Skeletal muscle satellite cell (primary cell): ENCODE measurements around the gene ECSCR.

ENCODE experiments used
- H3K27me3 ChIP-seq: 2 replicates; pipeline ENCODE4 v1.7.0; 2013; ENCODE audit warnings: low read length; ENCODE audit not compliant: control insufficient read depth, insufficient read depth
- H3K36me3 ChIP-seq: 2 replicates; pipeline ENCODE4 v1.7.0; 2013; ENCODE audit warnings: mild to moderate bottlenecking, control low read depth, low read length; ENCODE audit not compliant: insufficient read depth
- H3K4me1 ChIP-seq: 2 replicates; pipeline ENCODE4 v1.7.0; 2013; ENCODE audit warnings: low read length; ENCODE audit not compliant: control insufficient read depth, insufficient read depth
- H3K4me2 ChIP-seq: 2 replicates; pipeline ENCODE4 v1.7.0; 2013; ENCODE audit warnings: mild to moderate bottlenecking, low read length
- H3K4me3 ChIP-seq: 2 replicates; pipeline ENCODE4 v1.7.0; 2013; ENCODE audit warnings: low read length
- H3K9ac ChIP-seq: 2 replicates; pipeline ENCODE4 v1.7.0; 2013; ENCODE audit warnings: mild to moderate bottlenecking, low read depth, low read length, moderate library complexity
- H3K9me3 ChIP-seq: replicated peaks from 2 replicates; pipeline ENCODE4 v1.7.0; 2013; ENCODE audit warnings: mild to moderate bottlenecking, control low read depth, low read length

Gene ECSCR

DNA sequence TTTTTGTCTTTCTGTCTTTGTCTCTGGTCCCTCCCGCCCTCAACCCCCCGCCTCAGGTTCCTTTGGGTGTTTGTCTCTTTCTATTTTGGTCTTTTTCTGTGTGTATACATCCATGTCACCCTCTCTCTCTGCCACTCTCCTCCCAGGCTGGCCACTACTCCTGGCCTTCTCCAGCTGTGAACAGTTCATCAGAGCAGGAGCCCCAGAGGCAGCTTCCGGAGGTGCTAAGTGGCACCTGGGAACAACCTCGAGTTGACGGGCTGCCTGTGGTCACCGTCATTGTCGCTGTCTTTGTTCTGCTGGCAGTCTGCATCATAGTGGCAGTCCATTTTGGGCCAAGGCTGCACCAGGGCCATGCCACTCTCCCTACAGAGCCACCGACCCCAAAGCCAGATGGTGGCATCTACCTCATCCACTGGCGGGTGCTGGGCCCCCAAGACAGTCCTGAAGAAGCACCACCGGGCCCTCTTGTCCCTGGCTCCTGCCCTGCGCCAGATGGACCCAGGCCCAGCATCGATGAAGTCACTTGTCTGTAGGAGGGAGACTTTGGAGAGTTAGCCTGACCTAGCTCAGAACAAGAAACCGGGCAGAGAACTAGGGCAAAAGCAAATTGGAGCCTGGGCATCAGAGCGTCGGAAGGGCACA lies 10.0 kb upstream of the ECSCR start:
- Histone ChIP-seq H3K4me1 (peaks cover 25% of the 10 kb centered on the region), H3K4me3 (no peak overlapping the region), H3K9me3 (no peaks in the 10 kb centered on the region), H3K36me3 (peaks cover 20% of the 10 kb centered on the region), H3K9ac (no peak overlapping the region), H3K4me2 (no peak overlapping the region), H3K27me3 (no peaks in the 10 kb centered on the region)

GRCh38 chr5:139470821-139471300 lies 8.3 kb upstream of the ECSCR start, which contains the start of gene SMIM33:
Gene SMIM33 (plus strand): TSS chr5:139471004. CDS start chr5:139471122, 118 bp downstream.
- Histone ChIP-seq H3K4me2 (no peak within 1 kb of the TSS), H3K9ac (no peak within 1 kb of the TSS), H3K4me1 (peaks cover 25% of the 10 kb centered on the region), H3K36me3 (peaks cover 10% of the 10 kb centered on the region), H3K9me3 (no peaks in the 10 kb centered on the region), H3K4me3 (no peak within 1 kb of the TSS), H3K27me3 (no peaks in the 10 kb centered on the region)

DNA sequence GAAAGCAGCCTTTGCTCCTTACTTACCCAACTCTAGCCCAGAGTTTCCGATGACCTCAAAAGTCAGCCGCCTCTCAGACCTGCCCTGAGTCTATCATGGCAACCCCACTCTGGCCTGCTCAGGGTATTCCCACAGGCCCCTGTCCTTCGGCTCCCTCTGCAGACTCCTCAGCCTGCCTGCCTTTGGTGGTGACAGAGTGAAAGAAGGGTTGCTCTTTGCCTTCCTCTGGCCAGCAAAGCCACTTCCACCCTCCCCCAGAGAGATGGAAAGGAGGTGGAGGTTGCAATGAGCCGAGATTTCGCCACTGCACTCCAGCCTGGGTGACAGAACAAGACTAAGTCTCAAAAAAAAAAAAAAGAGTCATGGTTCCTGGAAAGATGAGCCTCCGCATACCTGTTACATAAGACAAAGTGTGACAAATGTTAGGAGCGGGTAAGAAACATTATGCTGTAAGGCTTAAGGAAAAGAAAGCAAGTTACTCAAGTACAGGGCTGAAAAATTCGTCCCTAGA lies 5.9 kb upstream of the ECSCR start:
- no peaks in the 10 kb centered on the region for H3K27me3 ChIP-seq
- no peaks in the 10 kb centered on the region for H3K9me3 ChIP-seq
- H3K36me3 ChIP-seq, result no peaks in the 10 kb centered on the region
- no peak overlapping the region for H3K4me3 ChIP-seq
- no peak overlapping the region for H3K9ac ChIP-seq
- peaks cover 2% of the 10 kb centered on the region for H3K4me1 ChIP-seq
- H3K4me2 ChIP-seq, result no peak overlapping the region

GRCh38 chr5:139461698-139462097 lies 845 bp downstream of the ECSCR start:
- no peak overlapping the region for H3K4me3 ChIP-seq
- H3K36me3 ChIP-seq, result no peaks in the 10 kb centered on the region
- H3K9ac ChIP-seq, result no peak overlapping the region
- H3K9me3 ChIP-seq, result no peaks in the 10 kb centered on the region
- peaks cover 37% of the 10 kb centered on the region for H3K4me1 ChIP-seq
- no peaks in the 10 kb centered on the region for H3K27me3 ChIP-seq
- no peak overlapping the region for H3K4me2 ChIP-seq

GRCh38 chr5:139461176-139461575 lies 1.4 kb downstream of the ECSCR start:
- H3K4me1 ChIP-seq, result peaks cover 37% of the 10 kb centered on the region
- no peak overlapping the region for H3K4me2 ChIP-seq
- no peaks in the 10 kb centered on the region for H3K9me3 ChIP-seq
- no peaks in the 10 kb centered on the region for H3K36me3 ChIP-seq
- H3K4me3 ChIP-seq, result no peak overlapping the region
- no peaks in the 10 kb centered on the region for H3K27me3 ChIP-seq
- H3K9ac ChIP-seq, result no peak overlapping the region

DNA sequence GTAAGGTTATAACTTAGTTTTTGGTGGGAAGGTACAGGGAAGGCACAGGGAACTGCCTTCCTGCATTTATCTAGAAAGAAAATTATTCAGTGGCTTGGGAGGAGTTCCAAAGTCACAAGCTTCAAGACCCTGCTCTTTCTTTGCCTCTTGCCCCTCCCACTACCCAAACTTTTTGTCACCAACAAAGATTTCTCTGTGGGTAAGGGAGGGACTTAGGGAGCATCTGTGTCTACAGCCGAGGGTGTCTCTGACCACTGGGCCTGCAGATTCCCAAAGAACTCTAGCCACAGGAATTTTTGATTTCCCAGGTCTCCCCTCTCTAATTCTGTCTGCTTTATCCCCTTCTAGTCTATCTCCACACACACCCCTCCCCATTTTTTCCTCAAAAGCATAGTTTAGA lies 2.1 kb downstream of the ECSCR start:
- Histone ChIP-seq H3K9ac (no peak overlapping the region), H3K4me3 (no peak overlapping the region), H3K4me2 (no peak overlapping the region), H3K9me3 (no peaks in the 10 kb centered on the region), H3K4me1 (peaks cover 37% of the 10 kb centered on the region), H3K27me3 (no peaks in the 10 kb centered on the region), H3K36me3 (no peaks in the 10 kb centered on the region)

DNA sequence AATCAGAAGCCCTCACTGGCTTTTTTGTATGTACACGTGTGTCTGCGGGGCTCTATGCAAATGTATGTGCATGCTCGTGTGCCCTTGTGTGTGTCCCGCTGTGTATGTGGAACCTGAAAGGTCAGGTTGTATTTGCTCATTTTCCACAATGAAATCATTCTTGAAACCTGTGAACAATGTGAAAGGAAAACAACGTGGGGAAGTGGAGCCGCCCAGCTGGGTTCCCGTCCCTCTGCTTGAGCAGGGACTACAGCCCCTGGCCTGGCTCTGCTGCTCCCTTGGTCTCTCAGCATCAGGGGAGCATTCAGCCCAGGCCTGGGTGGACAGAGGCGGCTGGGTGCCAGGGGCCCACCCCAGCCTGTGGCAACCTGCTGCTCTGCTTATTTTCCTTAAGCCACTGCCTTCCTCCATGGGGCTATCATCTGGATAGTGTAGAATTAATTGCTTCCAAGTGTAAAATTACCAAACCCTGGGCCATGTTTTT lies 3.0 kb downstream of the ECSCR start:
- Histone ChIP-seq H3K27me3 (no peaks in the 10 kb centered on the region), H3K4me1 (peaks cover 37% of the 10 kb centered on the region), H3K9me3 (no peaks in the 10 kb centered on the region), H3K9ac (no peak overlapping the region), H3K4me2 (no peak overlapping the region), H3K4me3 (no peak overlapping the region), H3K36me3 (no peaks in the 10 kb centered on the region)

- Histone ChIP-seq H3K9me3 (no peaks in the 10 kb centered on the region), H3K4me2 (no peak overlapping the region), H3K4me1 (peaks cover 37% of the 10 kb centered on the region), H3K4me3 (no peak overlapping the region), H3K9ac (no peak overlapping the region), H3K36me3 (no peaks in the 10 kb centered on the region), H3K27me3 (no peaks in the 10 kb centered on the region)
Observed at GRCh38 chr5:139458580-139459407, 3.7 kb downstream of the ECSCR start.

DNA sequence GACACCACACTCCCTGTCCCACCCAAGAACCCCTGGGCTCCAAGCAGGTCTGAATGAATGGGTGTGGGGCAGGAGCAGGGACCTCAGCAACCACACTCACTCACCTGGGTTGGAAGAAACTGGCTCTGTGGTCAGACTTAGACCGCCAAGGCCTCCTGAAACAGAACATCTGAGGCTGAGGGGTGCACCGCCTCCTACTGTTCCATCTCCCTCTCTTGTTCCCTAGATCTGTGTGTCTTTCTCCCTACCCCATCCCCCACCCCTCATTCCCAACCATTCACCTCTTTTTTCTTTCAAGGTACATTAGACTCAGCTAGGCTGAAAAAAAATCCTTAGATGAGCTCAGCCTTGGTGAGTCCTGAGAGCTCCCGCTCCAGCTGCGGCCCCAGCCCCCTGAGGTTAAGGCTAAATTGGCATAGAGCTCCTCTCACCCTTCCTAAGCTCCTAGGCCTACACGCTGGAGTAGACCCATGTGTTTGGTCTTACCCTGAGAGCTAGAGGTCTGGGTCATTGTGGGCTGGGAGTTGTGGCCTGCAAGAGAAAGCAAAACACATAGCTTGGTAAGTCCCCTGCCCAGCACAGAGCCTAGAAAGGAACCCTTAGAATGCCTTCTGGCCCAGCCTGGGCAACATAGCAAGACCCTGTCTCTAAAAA lies 4.8 kb downstream of the ECSCR start:
- Histone ChIP-seq H3K4me3 (no peak overlapping the region), H3K27me3 (no peaks in the 10 kb centered on the region), H3K4me2 (no peak overlapping the region), H3K4me1 (peaks cover 35% of the 10 kb centered on the region), H3K9me3 (no peaks in the 10 kb centered on the region), H3K36me3 (no peaks in the 10 kb centered on the region), H3K9ac (no peak overlapping the region)

GRCh38 chr5:139457241-139457640 lies 5.3 kb downstream of the ECSCR start:
- no peaks in the 10 kb centered on the region for H3K36me3 ChIP-seq
- H3K9ac ChIP-seq, result no peak overlapping the region
- no peak overlapping the region for H3K4me3 ChIP-seq
- H3K9me3 ChIP-seq, result no peaks in the 10 kb centered on the region
- peaks cover 30% of the 10 kb centered on the region for H3K4me1 ChIP-seq
- H3K27me3 ChIP-seq, result no peaks in the 10 kb centered on the region
- no peak overlapping the region for H3K4me2 ChIP-seq

DNA sequence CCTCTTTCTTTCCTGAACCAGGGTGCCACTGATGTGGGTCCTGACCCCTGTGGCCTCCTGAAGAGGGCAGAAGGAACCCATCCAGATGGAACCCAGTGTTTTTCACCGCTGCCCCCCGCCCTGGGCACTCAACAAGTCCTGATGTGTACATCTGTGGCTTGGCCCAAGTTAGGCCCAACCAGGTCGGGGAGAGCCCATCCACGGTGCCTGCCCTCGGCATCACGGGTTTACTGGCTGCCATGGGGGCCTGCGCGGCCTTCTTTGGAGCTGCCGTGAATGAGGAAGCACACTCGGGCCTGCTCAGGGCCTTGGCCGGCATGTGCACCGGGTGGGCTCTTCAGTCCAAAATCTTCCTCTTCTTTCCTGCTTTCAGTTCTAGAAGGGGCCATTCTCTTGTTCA lies 5.8 kb downstream of the ECSCR start:
- H3K27me3 ChIP-seq, result no peaks in the 10 kb centered on the region
- H3K4me2 ChIP-seq, result no peak overlapping the region
- H3K9ac ChIP-seq, result no peak overlapping the region
- no peak overlapping the region for H3K4me3 ChIP-seq
- H3K9me3 ChIP-seq, result no peaks in the 10 kb centered on the region
- H3K36me3 ChIP-seq, result no peaks in the 10 kb centered on the region
- H3K4me1 ChIP-seq, result peaks cover 25% of the 10 kb centered on the region
